Smooth muscle cell (in vitro differentiated cells): ENCODE data around the gene DPCD. TPM values are rescaled to one million over a fixed set of nuclear protein-coding genes. Genes with fewer than 3 reads are reported as not detected.

Experiments used
- DNase-seq: peaks from one replicate; lab custom pipeline; 2025; ENCODE audit not compliant: unreplicated experiment; lab: John Stamatoyannopoulos, UW
- H2AFZ ChIP-seq: fragments of 200-600 bp; sonication (generic); 2 replicates; pipeline ENCODE4 v1.6.0; 2016; ENCODE audit warnings: antibody characterized with exemption, low read depth, mild to moderate bottlenecking
- H3F3A ChIP-seq: fragments of 200-600 bp; sonication (generic); 2 replicates; pipeline ENCODE4 v1.6.0; 2017; ENCODE audit warnings: antibody characterized with exemption, low read depth
- H3K27ac ChIP-seq: fragments of 200-600 bp; sonication (generic); 2 replicates; pipeline ENCODE4 v1.5.1; 2016; ENCODE audit warnings: low read depth, mild to moderate bottlenecking
- H3K27me3 ChIP-seq: fragments of 200-600 bp; sonication (generic); 2 replicates; pipeline ENCODE4 v1.6.1; 2016; ENCODE audit warnings: low read depth, mild to moderate bottlenecking
- H3K36me3 ChIP-seq: fragments of 200-600 bp; sonication (generic); 2 replicates; pipeline ENCODE4 v1.5.1; 2016; ENCODE audit warnings: low read depth
- H3K4me1 ChIP-seq: fragments of 200-600 bp; sonication (generic); 2 replicates; pipeline ENCODE4 v1.5.1; 2016; ENCODE audit warnings: low read depth
- H3K4me2 ChIP-seq: fragments of 200-600 bp; sonication (generic); 2 replicates; pipeline ENCODE4 v1.6.0; 2016; ENCODE audit warnings: mild to moderate bottlenecking
- H3K4me3 ChIP-seq: fragments of 200-600 bp; sonication (generic); 2 replicates; pipeline ENCODE4 v1.5.1; 2016; ENCODE audit warnings: mild to moderate bottlenecking
- H3K79me2 ChIP-seq: fragments of 200-600 bp; sonication (generic); 2 replicates; pipeline ENCODE4 v1.6.0; 2016; ENCODE audit warnings: low read depth, mild to moderate bottlenecking
- H3K9ac ChIP-seq: fragments of 200-600 bp; sonication (generic); 2 replicates; pipeline ENCODE4 v1.6.0; 2016; ENCODE audit warnings: low read depth
- H3K9me3 ChIP-seq: fragments of 200-600 bp; sonication (generic); replicated peaks from 2 replicates; pipeline ENCODE4 v1.5.1; 2016; ENCODE audit warnings: low read depth
- H4K20me1 ChIP-seq: fragments of 200-600 bp; sonication (generic); 2 replicates; pipeline ENCODE4 v1.6.0; 2016; ENCODE audit warnings: low read depth
- CTCF ChIP-seq: fragments of 200-600 bp; sonication (generic); IDR thresholded peaks from 2 replicates; pipeline ENCODE4 v1.5.1; 2017; ENCODE audit warnings: borderline replicate concordance, mild to moderate bottlenecking, antibody characterized with exemption; ENCODE audit not compliant: insufficient read depth, poor library complexity, severe bottlenecking
- WGBS: methylation state at CpG from one replicate; pipeline ENCODE4 v1.1.7; 2016; ENCODE audit warnings: low lambda C conversion rate; 5-methylcytosine and 5-hydroxymethylcytosine counted together
- polyA plus RNA-seq: library from polyadenylated mRNA; unstranded; fragments of >200 nt; fragmentation: Nextera tagmentation; extraction: Ambion mirVana; gene quantifications from 2 replicates; pipeline ENCODE4 v1.2.1, GENCODE V29; 2016
- total RNA-seq: library from RNA; depleted of rRNA; stranded (reverse); fragments of >200 nt; gene quantifications from 2 replicates; pipeline ENCODE4 v1.2.3, GENCODE V29; 2014

Gene DPCD
- total and polyA plus RNA-seq, 2 experiments from 2014 or later, result 116 to 150 TPM

DNA sequence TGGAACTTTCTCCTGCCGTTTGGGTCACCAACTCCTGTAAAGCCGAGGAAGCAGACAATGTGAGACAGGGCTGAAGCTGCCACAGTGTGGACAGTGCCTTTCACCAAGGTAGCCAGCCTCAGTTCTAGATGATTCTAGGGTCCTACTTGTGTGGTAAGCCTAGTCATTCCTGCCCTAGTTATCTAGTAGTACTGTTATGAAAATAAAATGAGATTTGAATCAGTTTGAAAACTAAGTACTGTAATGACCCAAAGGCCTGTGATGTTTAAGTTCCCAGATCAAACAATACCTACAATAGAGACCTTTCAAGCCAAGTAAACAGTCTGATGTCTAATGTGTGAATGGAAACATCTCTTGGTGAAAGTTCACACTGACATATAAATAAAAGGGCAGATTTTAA is 37.2 kb upstream of the DPCD start:
- no peak overlapping the region for H3K4me2 ChIP-seq
- no peaks in the 10 kb centered on the region for H3K9me3 ChIP-seq
- no peak for DNase-seq
- H3K4me3 ChIP-seq, result no peak overlapping the region
- no peaks in the 10 kb centered on the region for H3K36me3 ChIP-seq
- H2AFZ ChIP-seq, result no peak overlapping the region
- H3K79me2 ChIP-seq, result no peaks in the 10 kb centered on the region
- no peak overlapping the region for H3K27ac ChIP-seq
- no peak overlapping the region for H3K9ac ChIP-seq
- 100% methylated on average over 2 of the region's 2 CpGs for WGBS
- no peaks in the 10 kb centered on the region for H3K4me1 ChIP-seq
- TF ChIP-seq CTCF, result no peak
- H4K20me1 ChIP-seq, result no peaks in the 10 kb centered on the region
- no peaks in the 10 kb centered on the region for H3K27me3 ChIP-seq
- H3F3A ChIP-seq, result no peaks in the 10 kb centered on the region

DNA sequence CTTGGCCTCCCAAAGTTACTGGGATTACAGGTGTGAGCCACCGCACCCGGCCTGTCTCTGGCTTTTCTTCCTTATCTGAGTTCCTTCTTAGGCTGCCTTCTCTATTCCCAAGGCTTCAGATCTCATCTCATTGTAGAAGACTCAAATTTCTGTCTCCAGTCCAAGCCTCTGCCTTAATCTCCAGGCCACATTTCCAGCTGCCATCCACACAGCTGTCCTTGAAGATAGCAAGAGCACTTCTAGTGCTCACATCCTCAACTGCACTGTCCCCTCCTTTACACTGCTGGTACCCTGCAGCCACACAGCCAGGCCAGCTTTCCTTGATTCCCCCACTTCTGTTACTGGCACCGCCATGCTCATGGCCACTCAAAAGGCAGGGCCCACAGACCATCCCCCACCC is 35.7 kb upstream of the DPCD start:
- no peak for DNase-seq
- Histone ChIP-seq H3K4me3 (no peak overlapping the region), H3K36me3 (no peaks in the 10 kb centered on the region), H3K79me2 (no peaks in the 10 kb centered on the region), H3K9me3 (no peaks in the 10 kb centered on the region), H4K20me1 (no peaks in the 10 kb centered on the region), H3K4me2 (no peak overlapping the region), H2AFZ (no peak overlapping the region), H3K27me3 (no peaks in the 10 kb centered on the region), H3K27ac (no peak overlapping the region), H3K9ac (no peak overlapping the region), H3F3A (no peaks in the 10 kb centered on the region), H3K4me1 (no peaks in the 10 kb centered on the region)
- TF ChIP-seq CTCF, result no peak
- 97% methylated on average over 3 of the region's 3 CpGs for WGBS

- Histone ChIP-seq H3K4me3 (no peak overlapping the region), H3K27me3 (no peaks in the 10 kb centered on the region), H3K36me3 (no peaks in the 10 kb centered on the region), H3K4me2 (no peak overlapping the region), H3F3A (no peaks in the 10 kb centered on the region), H3K27ac (no peak overlapping the region), H3K4me1 (no peaks in the 10 kb centered on the region), H3K9me3 (no peaks in the 10 kb centered on the region), H3K79me2 (no peaks in the 10 kb centered on the region), H4K20me1 (no peaks in the 10 kb centered on the region), H2AFZ (no peak overlapping the region), H3K9ac (no peak overlapping the region)
- WGBS, result 100% methylated on average over 2 of the region's 2 CpGs
- no peak for DNase-seq
- no peak for TF ChIP-seq CTCF
Measured at GRCh38 chr10:101557541-101557940, 30.6 kb upstream of the DPCD start.

- no peaks in the 10 kb centered on the region for H3K36me3 ChIP-seq
- no peak overlapping the region for H3K27ac ChIP-seq
- H3F3A ChIP-seq, result no peaks in the 10 kb centered on the region
- no peaks in the 10 kb centered on the region for H3K4me1 ChIP-seq
- no peak overlapping the region for H3K4me3 ChIP-seq
- 76% methylated on average over 2 of the region's 2 CpGs for WGBS
- DNase-seq, result no peak
- H3K9me3 ChIP-seq, result no peaks in the 10 kb centered on the region
- no peak overlapping the region for H3K9ac ChIP-seq
- no peak overlapping the region for H2AFZ ChIP-seq
- H3K79me2 ChIP-seq, result no peaks in the 10 kb centered on the region
- no peak for TF ChIP-seq CTCF
- H3K4me2 ChIP-seq, result no peak overlapping the region
- no peaks in the 10 kb centered on the region for H3K27me3 ChIP-seq
- H4K20me1 ChIP-seq, result no peaks in the 10 kb centered on the region
Measured at GRCh38 chr10:101558204-101558603, 29.9 kb upstream of the DPCD start.
